ENCODE data around the gene NRARP. TPM values are rescaled to one million over a fixed set of nuclear protein-coding genes. Genes with fewer than 3 reads are reported as not detected.
A peak's percentile ranks its signal among the peaks of the same experiment; 100 is the strongest.

The NRARP gene
- total and polyA plus RNA-seq, 2 of the 13 experiments (the other 11 are each of a cell fraction or from before 2014, with no cell fraction given) = 0.22 to 0.46 TPM

DNA sequence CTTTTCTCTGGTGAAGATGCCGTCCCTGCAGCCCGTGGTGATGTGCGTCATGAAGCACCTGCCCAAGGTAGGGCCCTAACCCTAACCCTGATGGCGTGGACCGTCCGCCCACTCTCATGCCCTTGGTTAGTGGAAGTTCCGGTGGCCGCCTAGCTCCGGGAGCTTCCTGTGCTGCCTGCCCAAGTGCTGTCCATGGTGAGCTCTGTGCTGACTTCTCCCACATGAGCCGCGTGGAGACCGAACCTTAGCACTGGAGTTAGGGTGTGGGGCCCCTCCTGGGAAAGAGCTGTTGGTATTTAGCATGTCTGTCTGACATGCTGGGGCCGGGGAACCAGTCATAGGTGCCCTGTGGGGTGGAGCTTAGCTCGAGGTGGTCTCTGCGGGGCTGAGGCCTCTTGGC is 45.7 kb downstream of the NRARP start:
- CTCF ChIA-PET (ENCODE audit: low intra/inter-chr PET ratio, low total read pairs) = no interaction called here
- WGBS (ENCODE audit: low lambda C conversion rate) = 80% methylated on average over 2 of the region's 15 CpGs

More for the DNA sequence above, 45.7 kb downstream of the NRARP start:
- H3K27ac ChIP-seq (ENCODE audit: extremely low read length, insufficient read depth, low read length) = no peak overlapping the region
- peak overlapping the region; percentile 81 for H3K9ac ChIP-seq (ENCODE audit: insufficient read depth, low read depth, low read length)
- TF ChIP-seq, protein P1, sequence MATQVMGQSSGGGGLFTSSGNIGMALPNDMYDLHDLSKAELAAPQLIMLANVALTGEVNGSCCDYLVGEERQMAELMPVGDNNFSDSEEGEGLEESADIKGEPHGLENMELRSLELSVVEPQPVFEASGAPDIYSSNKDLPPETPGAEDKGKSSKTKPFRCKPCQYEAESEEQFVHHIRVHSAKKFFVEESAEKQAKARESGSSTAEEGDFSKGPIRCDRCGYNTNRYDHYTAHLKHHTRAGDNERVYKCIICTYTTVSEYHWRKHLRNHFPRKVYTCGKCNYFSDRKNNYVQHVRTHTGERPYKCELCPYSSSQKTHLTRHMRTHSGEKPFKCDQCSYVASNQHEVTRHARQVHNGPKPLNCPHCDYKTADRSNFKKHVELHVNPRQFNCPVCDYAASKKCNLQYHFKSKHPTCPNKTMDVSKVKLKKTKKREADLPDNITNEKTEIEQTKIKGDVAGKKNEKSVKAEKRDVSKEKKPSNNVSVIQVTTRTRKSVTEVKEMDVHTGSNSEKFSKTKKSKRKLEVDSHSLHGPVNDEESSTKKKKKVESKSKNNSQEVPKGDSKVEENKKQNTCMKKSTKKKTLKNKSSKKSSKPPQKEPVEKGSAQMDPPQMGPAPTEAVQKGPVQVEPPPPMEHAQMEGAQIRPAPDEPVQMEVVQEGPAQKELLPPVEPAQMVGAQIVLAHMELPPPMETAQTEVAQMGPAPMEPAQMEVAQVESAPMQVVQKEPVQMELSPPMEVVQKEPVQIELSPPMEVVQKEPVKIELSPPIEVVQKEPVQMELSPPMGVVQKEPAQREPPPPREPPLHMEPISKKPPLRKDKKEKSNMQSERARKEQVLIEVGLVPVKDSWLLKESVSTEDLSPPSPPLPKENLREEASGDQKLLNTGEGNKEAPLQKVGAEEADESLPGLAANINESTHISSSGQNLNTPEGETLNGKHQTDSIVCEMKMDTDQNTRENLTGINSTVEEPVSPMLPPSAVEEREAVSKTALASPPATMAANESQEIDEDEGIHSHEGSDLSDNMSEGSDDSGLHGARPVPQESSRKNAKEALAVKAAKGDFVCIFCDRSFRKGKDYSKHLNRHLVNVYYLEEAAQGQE (IDR thresholded peaks at IDR 0.05; ENCODE audit: borderline replicate concordance in 1 of 2, low read depth in 1 of 2, low read length in 2 of 2) = peak in 1 of 2 experiments; percentile 63; a peak in 2 of 4 replicates
- 0 out of 2 replicates have a peak, but pooled peaks have one; percentile 57 for TF ChIP-seq ZNF598 (CRISPR knock-in tag; IDR thresholded peaks at IDR 0.05; ENCODE audit: borderline replicate concordance)
- peak; percentile 52; the same call in 1 of the 2 replicates for TF ChIP-seq ZNF547 (CRISPR knock-in tag; IDR thresholded peaks at IDR 0.05)
- TF ChIP-seq, protein P2, sequence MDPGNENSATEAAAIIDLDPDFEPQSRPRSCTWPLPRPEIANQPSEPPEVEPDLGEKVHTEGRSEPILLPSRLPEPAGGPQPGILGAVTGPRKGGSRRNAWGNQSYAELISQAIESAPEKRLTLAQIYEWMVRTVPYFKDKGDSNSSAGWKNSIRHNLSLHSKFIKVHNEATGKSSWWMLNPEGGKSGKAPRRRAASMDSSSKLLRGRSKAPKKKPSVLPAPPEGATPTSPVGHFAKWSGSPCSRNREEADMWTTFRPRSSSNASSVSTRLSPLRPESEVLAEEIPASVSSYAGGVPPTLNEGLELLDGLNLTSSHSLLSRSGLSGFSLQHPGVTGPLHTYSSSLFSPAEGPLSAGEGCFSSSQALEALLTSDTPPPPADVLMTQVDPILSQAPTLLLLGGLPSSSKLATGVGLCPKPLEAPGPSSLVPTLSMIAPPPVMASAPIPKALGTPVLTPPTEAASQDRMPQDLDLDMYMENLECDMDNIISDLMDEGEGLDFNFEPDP (CRISPR knock-in tag; conservative IDR thresholded peaks at IDR 0.05) = no peak
- DNase-seq (ENCODE audit: low spot score) (no peak), ATAC-seq (no peak), FAIRE-seq (no peak)
- no peaks in the 10 kb centered on the region; a peak in 1 of 5 replicates for H3K27me3 ChIP-seq (ENCODE audit: control insufficient read depth in 1 of 2, insufficient read depth in 2 of 2, low read length in 2 of 2)
- in situ Hi-C loops (cut with HindIII; ENCODE audit: extremely low pct_ligation_motif_present, low pct_unique_long_range_greater_than_20kb) (no loop called here), intact Hi-C loops (cut with micrococcal nuclease; ENCODE audit: unreplicated experiment) (no loop called here)
- H3K4me2 ChIP-seq (ENCODE audit: low read depth, low read length) = peak overlapping the region; percentile 91
- H3K36me3 ChIP-seq (replicated peaks in 1 of 2; ENCODE audit: control insufficient read depth in 1 of 2, insufficient read depth in 2 of 2, low read length in 2 of 2) = peaks cover 11 to 17% of the 10 kb centered on the region in 2 experiments; a peak in 4 of 5 replicates
- H3K4me1 ChIP-seq (ENCODE audit: insufficient read depth, low read length) = peaks cover 42% of the 10 kb centered on the region
- POLR2A ChIA-PET = interaction anchor here (1.1 to 14.2 kb wide), 4 partner anchors 14 to 167 kb away, joined by 3 to 317 read pairs (median 28); partner anchors contain the start of genes EXD3, NOXA1, TOR4A and TUBB4B
- no peaks in the 10 kb centered on the region for H4K20me1 ChIP-seq (ENCODE audit: insufficient read depth, low read length)
- BruUV-seq (replicated peaks) = no TSS peak
- peaks cover 18% of the 10 kb centered on the region for H3K79me2 ChIP-seq (ENCODE audit: insufficient read depth, low read length)
- peak overlapping the region; percentile 91 to 98 (median 91); a peak in 5 of 6 replicates for H3K4me3 ChIP-seq (replicated peaks in 1 of 3; ENCODE audit: insufficient read depth in 1 of 3, low read depth in 2 of 3, low read length in 3 of 3)
- H3K9me3 ChIP-seq (ENCODE audit: low read length) = no peaks in the 10 kb centered on the region
- H2AFZ ChIP-seq (ENCODE audit: low read length) = no peak overlapping the region
